Measurements from ENCODE around the gene OLFML1.

Gene OLFML1

DNA sequence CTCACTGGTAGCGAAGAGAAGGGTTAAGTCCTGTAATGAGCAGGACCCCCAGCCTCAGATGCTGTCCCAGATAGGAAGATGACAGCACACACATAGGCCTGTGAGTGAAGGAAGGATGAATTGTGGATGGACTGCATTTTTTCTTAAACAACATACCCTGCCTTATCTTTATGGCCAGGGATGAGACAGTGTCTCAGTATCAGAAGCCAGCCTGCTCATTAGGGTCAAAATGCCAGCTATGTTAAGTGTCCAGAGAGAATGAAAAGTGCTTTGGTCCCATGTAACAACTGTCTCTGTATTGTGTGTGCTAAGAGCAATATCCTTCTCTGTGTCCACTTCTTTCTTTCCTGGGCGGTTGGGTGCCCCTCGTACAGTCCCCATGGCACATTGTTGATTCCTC lies 58.7 kb downstream of the OLFML1 start:
- peaks cover 27% of the 10 kb centered on the region for H3K36me3 ChIP-seq (replicated peaks; ENCODE audit: low read depth, low read length)
- peaks cover 91% of the 10 kb centered on the region for H3K79me2 ChIP-seq (ENCODE audit: low read length)
- TF ChIP-seq, protein P1, sequence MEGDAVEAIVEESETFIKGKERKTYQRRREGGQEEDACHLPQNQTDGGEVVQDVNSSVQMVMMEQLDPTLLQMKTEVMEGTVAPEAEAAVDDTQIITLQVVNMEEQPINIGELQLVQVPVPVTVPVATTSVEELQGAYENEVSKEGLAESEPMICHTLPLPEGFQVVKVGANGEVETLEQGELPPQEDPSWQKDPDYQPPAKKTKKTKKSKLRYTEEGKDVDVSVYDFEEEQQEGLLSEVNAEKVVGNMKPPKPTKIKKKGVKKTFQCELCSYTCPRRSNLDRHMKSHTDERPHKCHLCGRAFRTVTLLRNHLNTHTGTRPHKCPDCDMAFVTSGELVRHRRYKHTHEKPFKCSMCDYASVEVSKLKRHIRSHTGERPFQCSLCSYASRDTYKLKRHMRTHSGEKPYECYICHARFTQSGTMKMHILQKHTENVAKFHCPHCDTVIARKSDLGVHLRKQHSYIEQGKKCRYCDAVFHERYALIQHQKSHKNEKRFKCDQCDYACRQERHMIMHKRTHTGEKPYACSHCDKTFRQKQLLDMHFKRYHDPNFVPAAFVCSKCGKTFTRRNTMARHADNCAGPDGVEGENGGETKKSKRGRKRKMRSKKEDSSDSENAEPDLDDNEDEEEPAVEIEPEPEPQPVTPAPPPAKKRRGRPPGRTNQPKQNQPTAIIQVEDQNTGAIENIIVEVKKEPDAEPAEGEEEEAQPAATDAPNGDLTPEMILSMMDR (IDR thresholded peaks at IDR 0.05; ENCODE audit: low read depth, low read length): no peak
- no peak for TF ChIP-seq EZH2phosphoT487 (IDR thresholded peaks at IDR 0.05; ENCODE audit: low read depth)
- peaks cover 23% of the 10 kb centered on the region for H3K4me1 ChIP-seq (ENCODE audit: low read length)
- no peak overlapping the region for H3K4me3 ChIP-seq (ENCODE audit: low read length)
- H3K4me2 ChIP-seq (ENCODE audit: low read length): no peak overlapping the region
- no peak overlapping the region for H3K27ac ChIP-seq (ENCODE audit: low read length)
- peaks cover 90% of the 10 kb centered on the region for H4K20me1 ChIP-seq (ENCODE audit: insufficient read depth, low read length)
- H3K27me3 ChIP-seq (ENCODE audit: low read depth, low read length): no peaks in the 10 kb centered on the region
- no peak overlapping the region for H3K9ac ChIP-seq (ENCODE audit: low read length)
- H3K9me3 ChIP-seq (ENCODE audit: insufficient read depth, low read length): no peaks in the 10 kb centered on the region
- H2AFZ ChIP-seq (ENCODE audit: low read depth, low read length): no peak overlapping the region

GRCh38 chr11:7545611-7546010 lies 60.3 kb downstream of the OLFML1 start:
- no peaks in the 10 kb centered on the region for H3K27me3 ChIP-seq (ENCODE audit: low read depth, low read length)
- H3K4me2 ChIP-seq (ENCODE audit: low read length): no peak overlapping the region; the same call in 1 of the 2 replicates
- H3K27ac ChIP-seq (ENCODE audit: low read length): no peak overlapping the region
- no peak overlapping the region for H2AFZ ChIP-seq (ENCODE audit: low read depth, low read length)
- no peak overlapping the region for H3K4me3 ChIP-seq (ENCODE audit: low read length)
- H3K9ac ChIP-seq (ENCODE audit: low read length): no peak overlapping the region
- H3K9me3 ChIP-seq (ENCODE audit: insufficient read depth, low read length): no peaks in the 10 kb centered on the region
- H3K4me1 ChIP-seq (ENCODE audit: low read length): peaks cover 35% of the 10 kb centered on the region
- H4K20me1 ChIP-seq (ENCODE audit: insufficient read depth, low read length): peaks cover 75% of the 10 kb centered on the region
- TF ChIP-seq EZH2phosphoT487 (IDR thresholded peaks at IDR 0.05; ENCODE audit: low read depth): no peak
- TF ChIP-seq, protein P1 (IDR thresholded peaks at IDR 0.05; ENCODE audit: low read depth, low read length): no peak
- H3K36me3 ChIP-seq (replicated peaks; ENCODE audit: low read depth, low read length): peaks cover 34% of the 10 kb centered on the region
- H3K79me2 ChIP-seq (ENCODE audit: low read length): peaks cover 87% of the 10 kb centered on the region

- Histone ChIP-seq H3K4me1 (ENCODE audit: low read length) (peaks cover 35% of the 10 kb centered on the region), H3K36me3 (replicated peaks; ENCODE audit: low read depth, low read length) (peaks cover 38% of the 10 kb centered on the region), H3K79me2 (ENCODE audit: low read length) (peaks cover 79% of the 10 kb centered on the region), H4K20me1 (ENCODE audit: insufficient read depth, low read length) (peaks cover 72% of the 10 kb centered on the region), H3K27ac (ENCODE audit: low read length) (no peak overlapping the region), H3K4me3 (ENCODE audit: low read length) (no peak overlapping the region), H3K9me3 (ENCODE audit: insufficient read depth, low read length) (no peaks in the 10 kb centered on the region), H3K27me3 (ENCODE audit: low read depth, low read length) (no peaks in the 10 kb centered on the region), H3K4me2 (ENCODE audit: low read length) (no peak overlapping the region), H2AFZ (ENCODE audit: low read depth, low read length) (no peak overlapping the region), H3K9ac (ENCODE audit: low read length) (no peak overlapping the region)
- TF ChIP-seq EZH2phosphoT487 (IDR thresholded peaks at IDR 0.05; ENCODE audit: low read depth): no peak
- TF ChIP-seq, protein P1 (IDR thresholded peaks at IDR 0.05; ENCODE audit: low read depth, low read length): no peak
Observed at GRCh38 chr11:7546324-7546791, 61.1 kb downstream of the OLFML1 start.

GRCh38 chr11:7547687-7548086 lies 62.4 kb downstream of the OLFML1 start:
- Histone ChIP-seq H3K9me3 (ENCODE audit: insufficient read depth, low read length) (no peaks in the 10 kb centered on the region), H3K4me2 (ENCODE audit: low read length) (no peak overlapping the region), H3K36me3 (replicated peaks; ENCODE audit: low read depth, low read length) (peaks cover 51% of the 10 kb centered on the region), H3K27ac (ENCODE audit: low read length) (no peak overlapping the region), H2AFZ (ENCODE audit: low read depth, low read length) (no peak overlapping the region), H4K20me1 (ENCODE audit: insufficient read depth, low read length) (peaks cover 71% of the 10 kb centered on the region), H3K4me3 (ENCODE audit: low read length) (no peak overlapping the region), H3K4me1 (ENCODE audit: low read length) (peaks cover 35% of the 10 kb centered on the region), H3K9ac (ENCODE audit: low read length) (no peak overlapping the region), H3K27me3 (ENCODE audit: low read depth, low read length) (no peaks in the 10 kb centered on the region), H3K79me2 (ENCODE audit: low read length) (peaks cover 80% of the 10 kb centered on the region)
- TF ChIP-seq, protein P1 (IDR thresholded peaks at IDR 0.05; ENCODE audit: low read depth, low read length): no peak

Measured in OCI-LY3 (cell line).